Astrocyte of the cerebellum (primary cell): ENCODE results near the gene PTPRN.
"Not testable (repeated sequence)": the region's sequence is repeated elsewhere in the genome, so short reads cannot be mapped to it uniquely, and the experiment has no call there.

ENCODE experiments used
- DNase-seq: peaks from one replicate; pipeline ENCODE4 v3.0.0-alpha.2; 2011; ENCODE audit warnings: low read depth
- H3K4me3 ChIP-seq: 2 replicates; pipeline ENCODE4 v1.5.1; 2011; ENCODE audit warnings: mild to moderate bottlenecking, low read depth, low read length, moderate library complexity
- CTCF ChIP-seq: IDR thresholded peaks from 2 replicates; pipeline ENCODE4 v1.5.1; 2012; ENCODE audit warnings: low read length, low read depth, moderate library complexity, mild to moderate bottlenecking; ENCODE audit errors: missing control alignments
- in situ Hi-C: cut with HindIII; loops from 2 replicates; pipeline ENCODE4 v1.10.0; 2017; ENCODE audit warnings: low sequenced_read_pairs

Gene PTPRN

GRCh38 chr2:219289195-219289536 lies 20.0 kb downstream of the PTPRN start:
- no peak overlapping the region for H3K4me3 ChIP-seq
- DNase-seq: no peak
- no peak for TF ChIP-seq CTCF

GRCh38 chr2:219287580-219288265 lies 21.5 kb downstream of the PTPRN start:
- no peak for DNase-seq
- H3K4me3 ChIP-seq: no peak overlapping the region
- in situ Hi-C loops: no loop called here
- TF ChIP-seq CTCF: no peak

More at GRCh38 chr2:219289195-219289536, 20.0 kb downstream of the PTPRN start:
- in situ Hi-C loops: no loop called here

GRCh38 chr2:219287116-219287440 lies 22.1 kb downstream of the PTPRN start:
- H3K4me3 ChIP-seq, in situ Hi-C loops, DNase-seq: not testable (repeated sequence)

GRCh38 chr2:219286436-219287115 lies 22.6 kb downstream of the PTPRN start:
- in situ Hi-C loops: no loop called here
- no peak overlapping the region for H3K4me3 ChIP-seq
- no peak for DNase-seq
- TF ChIP-seq CTCF: no peak

GRCh38 chr2:219285894-219286425 lies 23.2 kb downstream of the PTPRN start:
- no peak for DNase-seq
- TF ChIP-seq CTCF: no peak
- H3K4me3 ChIP-seq: no peak overlapping the region
- in situ Hi-C loops: no loop called here

GRCh38 chr2:219285373-219285735 lies 23.8 kb downstream of the PTPRN start:
- DNase-seq: no peak
- no peak for TF ChIP-seq CTCF
- H3K4me3 ChIP-seq: no peak overlapping the region
- in situ Hi-C loops: no loop called here
